HG03354 (cell line): ENCODE data around the gene CDH5.

Experiments
- ATAC-seq: cut with Tn5 transposase; IDR thresholded peaks from one replicate; pipeline ENCODE4 v1.9.1; 2021; ENCODE audit warnings: mild to moderate bottlenecking; ENCODE audit not compliant: unreplicated experiment, poor library complexity, severe bottlenecking

The CDH5 gene

DNA sequence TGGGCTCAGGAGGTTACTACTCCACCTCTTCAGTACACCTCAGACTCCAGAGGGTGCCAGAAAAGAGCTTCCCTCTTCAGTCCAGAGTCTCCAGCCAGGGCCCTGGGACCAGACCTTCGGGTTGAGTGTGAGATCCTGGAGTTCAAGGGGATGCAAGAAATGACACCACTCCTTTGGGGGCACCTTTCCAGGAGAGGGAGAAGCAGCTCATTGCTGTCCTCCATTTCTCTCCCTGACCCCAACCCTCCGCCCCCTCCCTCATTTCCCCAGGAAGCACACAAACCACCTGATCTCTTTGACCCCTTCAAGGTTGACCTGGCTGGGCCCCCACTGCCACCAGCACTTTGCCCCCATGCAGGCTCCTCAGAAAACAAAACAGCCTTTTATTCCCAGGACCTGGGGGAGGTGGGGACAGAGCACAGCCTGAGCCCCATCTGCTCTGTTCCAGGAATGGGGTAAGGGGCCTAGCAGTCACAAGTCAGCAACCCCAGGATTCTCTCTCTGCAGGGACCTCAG is 21.4 kb downstream of the CDH5 start:
- no peak for ATAC-seq

DNA sequence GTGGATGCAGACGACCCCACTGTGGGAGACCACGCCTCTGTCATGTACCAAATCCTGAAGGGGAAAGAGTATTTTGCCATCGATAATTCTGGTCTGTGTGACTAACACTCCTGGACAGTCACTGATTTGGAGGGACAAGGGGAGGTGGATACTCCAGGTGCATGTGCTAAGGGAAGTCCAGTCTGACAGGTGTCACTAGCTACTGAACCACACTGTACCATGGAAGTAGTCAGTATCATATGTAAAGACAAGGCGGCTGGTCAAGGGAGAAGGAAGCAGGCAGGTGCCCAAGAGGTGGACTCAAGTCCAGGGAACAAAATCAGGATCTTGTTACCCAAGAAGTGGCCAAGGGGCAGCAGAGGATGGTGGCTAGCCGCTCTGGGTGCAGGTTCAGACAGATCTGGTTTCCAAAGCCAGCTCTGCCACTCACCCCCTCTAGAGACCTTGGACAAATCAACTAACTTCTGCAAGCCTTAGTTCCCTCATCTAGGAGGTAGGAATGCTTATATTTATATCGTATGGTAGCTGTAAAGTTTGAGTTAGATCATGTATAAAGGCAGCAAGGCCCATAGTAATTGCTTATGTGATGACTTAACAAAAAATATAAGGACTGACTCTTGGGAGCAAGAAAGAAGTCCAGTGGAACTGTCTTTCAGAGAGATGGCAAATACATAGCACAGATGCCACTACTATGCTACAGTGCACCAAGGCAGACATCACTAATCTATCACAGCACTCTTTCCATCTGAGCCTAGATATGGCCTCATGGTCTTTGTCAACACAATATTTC is 22.1 kb downstream of the CDH5 start:
- ATAC-seq, result no peak

GRCh38 chr16:66389256-66390176 is 23.0 kb downstream of the CDH5 start:
- no peak for ATAC-seq

- ATAC-seq, result no peak
Measured at GRCh38 chr16:66390346-66391108, 24.0 kb downstream of the CDH5 start.

GRCh38 chr16:66391726-66392670 is 25.5 kb downstream of the CDH5 start:
- no peak for ATAC-seq

- no peak for ATAC-seq
Measured at GRCh38 chr16:66395806-66396555, 29.5 kb downstream of the CDH5 start.

GRCh38 chr16:66397736-66398433 is 31.4 kb downstream of the CDH5 start:
- ATAC-seq, result no peak

- no peak for ATAC-seq
Measured at GRCh38 chr16:66399031-66399430, 32.5 kb downstream of the CDH5 start.

DNA sequence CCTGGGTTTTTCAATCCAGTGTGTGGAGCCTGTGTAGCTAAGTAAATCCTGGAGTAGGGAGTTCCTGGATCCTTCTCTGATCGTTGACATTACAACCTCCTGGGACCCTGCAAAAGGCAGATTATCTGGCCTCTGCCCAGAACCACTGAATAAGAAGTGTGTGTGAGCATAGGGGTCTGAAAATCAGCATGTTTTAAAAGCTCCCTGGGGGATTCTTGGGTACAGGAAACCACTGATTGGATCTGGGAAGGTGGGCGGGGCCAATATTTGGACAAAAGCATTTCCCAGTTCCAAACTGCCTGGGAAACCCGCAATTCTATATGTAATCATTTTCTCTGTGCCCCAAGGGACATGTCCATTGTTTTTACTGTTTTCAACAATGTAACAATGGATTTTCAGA is 33.4 kb downstream of the CDH5 start:
- ATAC-seq, result no peak

- ATAC-seq, result no peak
Measured at GRCh38 chr16:66400503-66401380, 34.3 kb downstream of the CDH5 start.

DNA sequence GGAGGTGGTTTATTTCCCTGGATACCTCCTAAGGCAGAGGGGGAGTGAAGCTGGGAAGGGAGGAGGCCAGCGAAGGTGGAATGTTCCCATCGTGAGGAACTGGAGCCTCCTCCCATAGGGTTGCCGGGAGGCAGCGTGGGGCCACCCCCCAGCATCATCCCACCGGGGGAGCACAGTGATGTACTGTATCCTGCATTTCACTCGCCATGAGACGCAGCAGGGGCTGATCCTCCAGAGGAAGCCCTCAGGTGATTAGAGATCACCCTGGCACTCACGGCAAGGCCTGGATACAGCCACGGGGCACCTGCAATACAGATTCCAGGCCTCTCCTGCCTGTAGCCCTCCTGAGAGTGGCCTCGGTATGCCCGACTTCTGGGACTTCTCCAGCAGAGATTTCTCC is 35.1 kb downstream of the CDH5 start:
- no peak for ATAC-seq

- ATAC-seq, result no peak
Measured at GRCh38 chr16:66402166-66402565, 35.7 kb downstream of the CDH5 start.

DNA sequence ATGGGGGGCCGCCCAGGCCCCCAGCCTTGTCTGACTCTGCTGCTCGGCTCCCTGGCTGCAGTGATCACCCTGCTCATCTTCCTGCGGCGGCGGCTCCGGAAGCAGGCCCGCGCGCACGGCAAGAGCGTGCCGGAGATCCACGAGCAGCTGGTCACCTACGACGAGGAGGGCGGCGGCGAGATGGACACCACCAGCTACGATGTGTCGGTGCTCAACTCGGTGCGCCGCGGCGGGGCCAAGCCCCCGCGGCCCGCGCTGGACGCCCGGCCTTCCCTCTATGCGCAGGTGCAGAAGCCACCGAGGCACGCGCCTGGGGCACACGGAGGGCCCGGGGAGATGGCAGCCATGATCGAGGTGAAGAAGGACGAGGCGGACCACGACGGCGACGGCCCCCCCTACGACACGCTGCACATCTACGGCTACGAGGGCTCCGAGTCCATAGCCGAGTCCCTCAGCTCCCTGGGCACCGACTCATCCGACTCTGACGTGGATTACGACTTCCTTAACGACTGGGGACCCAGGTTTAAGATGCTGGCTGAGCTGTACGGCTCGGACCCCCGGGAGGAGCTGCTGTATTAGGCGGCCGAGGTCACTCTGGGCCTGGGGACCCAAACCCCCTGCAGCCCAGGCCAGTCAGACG is 36.2 kb downstream of the CDH5 start:
- ATAC-seq, result no peak

DNA sequence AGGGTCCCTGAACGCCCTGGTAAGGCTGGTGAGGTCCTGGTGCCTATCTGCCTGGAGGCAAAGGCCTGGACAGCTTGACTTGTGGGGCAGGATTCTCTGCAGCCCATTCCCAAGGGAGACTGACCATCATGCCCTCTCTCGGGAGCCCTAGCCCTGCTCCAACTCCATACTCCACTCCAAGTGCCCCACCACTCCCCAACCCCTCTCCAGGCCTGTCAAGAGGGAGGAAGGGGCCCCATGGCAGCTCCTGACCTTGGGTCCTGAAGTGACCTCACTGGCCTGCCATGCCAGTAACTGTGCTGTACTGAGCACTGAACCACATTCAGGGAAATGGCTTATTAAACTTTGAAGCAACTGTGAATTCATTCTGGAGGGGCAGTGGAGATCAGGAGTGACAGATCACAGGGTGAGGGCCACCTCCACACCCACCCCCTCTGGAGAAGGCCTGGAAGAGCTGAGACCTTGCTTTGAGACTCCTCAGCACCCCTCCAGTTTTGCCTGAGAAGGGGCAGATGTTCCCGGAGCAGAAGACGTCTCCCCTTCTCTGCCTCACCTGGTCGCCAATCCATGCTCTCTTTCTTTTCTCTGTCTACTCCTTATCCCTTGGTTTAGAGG is 37.1 kb downstream of the CDH5 start:
- no peak for ATAC-seq

DNA sequence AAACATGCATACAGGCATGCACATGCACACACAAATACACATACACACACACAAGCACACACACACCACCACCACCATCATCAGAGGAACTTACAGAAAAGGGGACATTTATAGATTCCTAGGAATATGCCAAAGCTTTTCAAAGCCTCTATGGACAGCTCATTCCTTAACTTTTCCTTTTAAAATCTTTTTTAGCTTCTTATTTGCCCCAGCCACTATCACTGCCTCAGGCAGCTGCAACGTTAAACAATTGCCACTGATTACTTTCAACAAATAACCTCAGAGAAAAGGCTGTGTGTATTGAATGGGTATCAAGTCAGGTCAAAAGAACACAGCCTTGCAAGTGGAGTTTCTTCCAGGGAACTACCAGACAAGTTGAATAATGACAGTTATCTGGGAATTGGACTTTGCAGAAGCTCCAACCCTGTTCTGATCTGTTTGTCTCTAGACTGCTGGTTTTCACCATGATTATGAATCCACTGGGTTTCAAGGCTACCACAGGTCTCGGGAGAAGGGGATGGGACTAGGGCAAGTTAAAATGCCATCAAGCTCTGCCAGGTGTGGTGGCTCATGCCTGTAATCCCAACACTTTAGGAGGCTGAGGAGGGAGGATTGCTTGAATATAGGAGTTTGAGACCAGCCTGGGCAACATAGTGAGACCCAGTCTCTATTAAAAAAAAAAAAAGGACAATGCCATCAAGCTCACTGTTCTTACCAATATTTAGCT is 38.7 kb downstream of the CDH5 start:
- ATAC-seq, result no peak
